ENCODE data around the gene PPP2R5D. TPM values are rescaled to one million over a fixed set of nuclear protein-coding genes. Genes with fewer than 3 reads are reported as not detected.

The PPP2R5D gene
- polyA plus RNA-seq, 1 donor (not counting 4 experiments of a cell fraction or from before 2014, with no cell fraction given): 49.6 TPM

DNA sequence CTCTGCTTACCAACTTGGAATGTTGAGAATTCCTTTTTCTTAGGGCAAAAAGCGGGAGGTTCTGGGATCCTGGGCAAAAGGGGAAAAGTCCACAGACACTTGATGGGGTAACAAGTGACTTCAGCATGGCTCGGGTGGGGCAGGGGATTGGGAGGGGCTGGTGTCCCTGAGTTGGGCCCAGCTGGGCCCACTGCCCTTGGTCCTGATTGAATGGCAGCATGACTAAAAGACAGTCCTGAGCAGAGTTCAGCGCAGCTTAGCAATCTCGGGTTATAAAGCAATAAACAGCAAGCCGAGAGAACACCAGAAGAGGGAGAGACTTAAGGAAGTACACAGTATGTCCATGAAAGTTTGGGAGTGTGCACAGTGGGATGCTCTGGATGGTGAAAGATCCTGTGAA, 5.6 kb downstream of the PPP2R5D start:
- Histone ChIP-seq H3K4me3 (ENCODE audit: control insufficient read depth in 2 of 3, extremely low read depth in 1 of 3, insufficient read depth in 2 of 3, low read depth in 1 of 3, low read length in 3 of 3) (no peak overlapping the region), H3K79me2 (ENCODE audit: control insufficient read depth, insufficient read depth, low read length) (peaks cover 28% of the 10 kb centered on the region), H2AFZ (ENCODE audit: control insufficient read depth, low read length) (no peak overlapping the region), H3K27ac (ENCODE audit: control insufficient read depth, insufficient read depth, low read length) (no peak overlapping the region), H3K9me3 (ENCODE audit: control insufficient read depth, low read depth, low read length) (no peaks in the 10 kb centered on the region), H3K9ac (ENCODE audit: control insufficient read depth, extremely low read depth, insufficient read depth, low read length) (no peak overlapping the region), H3K9me1 (ENCODE audit: control insufficient read depth, extremely low read depth, insufficient read depth, low read length) (peaks cover 5% of the 10 kb centered on the region), H3K36me3 (ENCODE audit: control insufficient read depth in 2 of 2, extremely low read depth in 1 of 2, insufficient read depth in 2 of 2, low read length in 2 of 2) (peaks cover 20% of the 10 kb centered on the region in 2 experiments), H3K27me3 (ENCODE audit: control insufficient read depth, extremely low read depth, insufficient read depth, low read length) (no peaks in the 10 kb centered on the region), H4K20me1 (ENCODE audit: control insufficient read depth, extremely low read depth, insufficient read depth, low read length) (no peaks in the 10 kb centered on the region), H3K4me2 (ENCODE audit: control insufficient read depth, extremely low read depth, insufficient read depth, low read depth, low read length) (no peak overlapping the region), H3K4me1 (ENCODE audit: control insufficient read depth, extremely low read depth, insufficient read depth, low read length) (peaks cover 21% of the 10 kb centered on the region)
- DNase-seq (ENCODE audit: low read depth, low spot score): no peak
- dilution Hi-C loops (cut with MboI; ENCODE audit: extremely low pct_ligation_motif_present, low sequenced_read_pairs): no loop called here
- TF ChIP-seq EZH2 (IDR thresholded peaks at IDR 0.05; ENCODE audit: low read length): no peak
- TF ChIP-seq, protein P1, sequence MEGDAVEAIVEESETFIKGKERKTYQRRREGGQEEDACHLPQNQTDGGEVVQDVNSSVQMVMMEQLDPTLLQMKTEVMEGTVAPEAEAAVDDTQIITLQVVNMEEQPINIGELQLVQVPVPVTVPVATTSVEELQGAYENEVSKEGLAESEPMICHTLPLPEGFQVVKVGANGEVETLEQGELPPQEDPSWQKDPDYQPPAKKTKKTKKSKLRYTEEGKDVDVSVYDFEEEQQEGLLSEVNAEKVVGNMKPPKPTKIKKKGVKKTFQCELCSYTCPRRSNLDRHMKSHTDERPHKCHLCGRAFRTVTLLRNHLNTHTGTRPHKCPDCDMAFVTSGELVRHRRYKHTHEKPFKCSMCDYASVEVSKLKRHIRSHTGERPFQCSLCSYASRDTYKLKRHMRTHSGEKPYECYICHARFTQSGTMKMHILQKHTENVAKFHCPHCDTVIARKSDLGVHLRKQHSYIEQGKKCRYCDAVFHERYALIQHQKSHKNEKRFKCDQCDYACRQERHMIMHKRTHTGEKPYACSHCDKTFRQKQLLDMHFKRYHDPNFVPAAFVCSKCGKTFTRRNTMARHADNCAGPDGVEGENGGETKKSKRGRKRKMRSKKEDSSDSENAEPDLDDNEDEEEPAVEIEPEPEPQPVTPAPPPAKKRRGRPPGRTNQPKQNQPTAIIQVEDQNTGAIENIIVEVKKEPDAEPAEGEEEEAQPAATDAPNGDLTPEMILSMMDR (optimal IDR thresholded peaks at IDR 0.05 in 1 of 3, IDR thresholded peaks at IDR 0.05 in 1 of 3, conservative IDR thresholded peaks at IDR 0.05 in 1 of 3; ENCODE audit: extremely low read depth in 1 of 3, insufficient read depth in 2 of 3, low read length in 3 of 3): no peak
- no peak for FAIRE-seq

DNA sequence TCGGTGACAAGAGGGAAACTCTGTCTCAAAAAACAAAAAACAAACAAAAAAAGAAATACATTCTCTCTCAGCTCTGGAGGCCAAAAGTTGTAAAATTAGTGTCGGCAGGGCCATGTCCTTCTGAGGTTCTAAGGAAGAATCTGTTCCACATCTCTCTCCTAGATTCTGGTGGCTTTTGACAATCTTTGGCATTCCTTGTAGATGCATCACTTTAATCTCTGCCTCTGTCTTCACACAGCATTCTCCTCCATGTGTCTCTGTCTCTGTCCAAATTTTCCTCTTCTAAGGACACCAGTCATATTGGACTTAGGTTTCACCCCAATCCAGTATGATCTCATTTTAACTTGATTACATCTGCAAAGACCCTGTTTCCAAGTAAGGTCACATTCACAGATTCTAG, 9.1 kb downstream of the PPP2R5D start:
- no peak overlapping the region for H3K9ac ChIP-seq (ENCODE audit: control insufficient read depth, extremely low read depth, insufficient read depth, low read length)
- peaks cover 5% of the 10 kb centered on the region for H3K4me1 ChIP-seq (ENCODE audit: control insufficient read depth, extremely low read depth, insufficient read depth, low read length)
- H3K79me2 ChIP-seq (ENCODE audit: control insufficient read depth, insufficient read depth, low read length): peaks cover 3% of the 10 kb centered on the region
- H3K27me3 ChIP-seq (ENCODE audit: control insufficient read depth, extremely low read depth, insufficient read depth, low read length): no peaks in the 10 kb centered on the region
- no peak for FAIRE-seq
- no peaks in the 10 kb centered on the region for H4K20me1 ChIP-seq (ENCODE audit: control insufficient read depth, extremely low read depth, insufficient read depth, low read length)
- peaks cover 13 to 17% of the 10 kb centered on the region in 2 experiments for H3K36me3 ChIP-seq (ENCODE audit: control insufficient read depth in 2 of 2, extremely low read depth in 1 of 2, insufficient read depth in 2 of 2, low read length in 2 of 2)
- DNase-seq (ENCODE audit: low read depth, low spot score): no peak
- dilution Hi-C loops (cut with MboI; ENCODE audit: extremely low pct_ligation_motif_present, low sequenced_read_pairs): no loop called here
- no peak overlapping the region for H3K27ac ChIP-seq (ENCODE audit: control insufficient read depth, insufficient read depth, low read length)
- TF ChIP-seq EZH2 (IDR thresholded peaks at IDR 0.05; ENCODE audit: low read length): no peak
- TF ChIP-seq, protein P1 (optimal IDR thresholded peaks at IDR 0.05 in 1 of 3, IDR thresholded peaks at IDR 0.05 in 1 of 3, conservative IDR thresholded peaks at IDR 0.05 in 1 of 3; ENCODE audit: extremely low read depth in 1 of 3, insufficient read depth in 2 of 3, low read length in 3 of 3): no peak
- no peak overlapping the region for H2AFZ ChIP-seq (ENCODE audit: control insufficient read depth, low read length)
- no peak overlapping the region for H3K4me3 ChIP-seq (ENCODE audit: control insufficient read depth in 2 of 3, extremely low read depth in 1 of 3, insufficient read depth in 2 of 3, low read depth in 1 of 3, low read length in 3 of 3)
- no peak overlapping the region for H3K4me2 ChIP-seq (ENCODE audit: control insufficient read depth, extremely low read depth, insufficient read depth, low read depth, low read length)
- H3K9me1 ChIP-seq (ENCODE audit: control insufficient read depth, extremely low read depth, insufficient read depth, low read length): no peaks in the 10 kb centered on the region
- H3K9me3 ChIP-seq (ENCODE audit: control insufficient read depth, low read depth, low read length): no peaks in the 10 kb centered on the region

Data from keratinocyte (primary cell).